ENCODE measurements around the gene VCPKMT.

- TF ChIP-seq CTCF (IDR thresholded peaks at IDR 0.05; ENCODE audit: insufficient read depth, low read length, poor library complexity, severe bottlenecking), result no peak
- TF ChIP-seq EZH2phosphoT487 (conservative IDR thresholded peaks at IDR 0.05; ENCODE audit: low read length), result no peak
These were observed 5.9 kb upstream of the VCPKMT start for GRCh38 chr14:50122291-50122690.

Data from SU-DHL-6 (cell line).